IPS-11a (cell line): ENCODE data around the gene PRSS53.
"Not testable (repeated sequence)": the region's sequence is repeated elsewhere in the genome, so short reads cannot be mapped to it uniquely, and the experiment has no call there.

Source experiments
- H3K4me3 ChIP-seq: one replicate; pipeline ENCODE4 v1.5.1; 2013; ENCODE audit warnings: low read depth, low read length, control low read depth

PRSS53 gene

GRCh38 chr16:31118223-31119155, 29.7 kb upstream of the PRSS53 start:
- H3K4me3 ChIP-seq: peak overlapping the region; percentile 52

GRCh38 chr16:31117384-31118222, 28.9 kb upstream of the PRSS53 start, which contains the start of gene KAT8:
Gene KAT8, plus strand, starts transcription at chr16:31117664. Its CDS starts 18 bp downstream, at chr16:31117682.
- peak within 1 kb of the TSS; percentile 53 for H3K4me3 ChIP-seq

GRCh38 chr16:31114468-31114867, 25.7 kb upstream of the PRSS53 start:
- no peak overlapping the region for H3K4me3 ChIP-seq

GRCh38 chr16:31113121-31114120, 24.7 kb upstream of the PRSS53 start:
- no peak overlapping the region for H3K4me3 ChIP-seq

- no peak overlapping the region for H3K4me3 ChIP-seq
Observed at GRCh38 chr16:31112711-31113110, 24.0 kb upstream of the PRSS53 start.

GRCh38 chr16:31111881-31112466, 23.2 kb upstream of the PRSS53 start:
- no peak overlapping the region for H3K4me3 ChIP-seq

- H3K4me3 ChIP-seq: no peak overlapping the region
Observed at GRCh38 chr16:31110106-31111034, 21.6 kb upstream of the PRSS53 start.

- no peak overlapping the region for H3K4me3 ChIP-seq
Observed at GRCh38 chr16:31109622-31110021, 20.9 kb upstream of the PRSS53 start.

- peak overlapping the region; percentile 78 for H3K4me3 ChIP-seq
Observed at GRCh38 chr16:31108794-31109558, 20.2 kb upstream of the PRSS53 start.

GRCh38 chr16:31108035-31108793, 19.5 kb upstream of the PRSS53 start, which contains the start of gene BCKDK:
Gene BCKDK, plus strand, starts transcription at chr16:31108386. Its CDS starts 838 bp downstream, at chr16:31109224.
- H3K4me3 ChIP-seq: peak within 1 kb of the TSS; percentile 78

GRCh38 chr16:31107465-31107867, 18.7 kb upstream of the PRSS53 start:
- no peak overlapping the region for H3K4me3 ChIP-seq

GRCh38 chr16:31106509-31107464, 18.0 kb upstream of the PRSS53 start:
- H3K4me3 ChIP-seq: no peak overlapping the region

GRCh38 chr16:31105677-31106213, 17.0 kb upstream of the PRSS53 start:
- no peak overlapping the region for H3K4me3 ChIP-seq

- not testable (repeated sequence) for H3K4me3 ChIP-seq
Observed at GRCh38 chr16:31100876-31101641, 12.3 kb upstream of the PRSS53 start.
